Measurements from ENCODE around the gene IRS2.

The IRS2 gene

DNA sequence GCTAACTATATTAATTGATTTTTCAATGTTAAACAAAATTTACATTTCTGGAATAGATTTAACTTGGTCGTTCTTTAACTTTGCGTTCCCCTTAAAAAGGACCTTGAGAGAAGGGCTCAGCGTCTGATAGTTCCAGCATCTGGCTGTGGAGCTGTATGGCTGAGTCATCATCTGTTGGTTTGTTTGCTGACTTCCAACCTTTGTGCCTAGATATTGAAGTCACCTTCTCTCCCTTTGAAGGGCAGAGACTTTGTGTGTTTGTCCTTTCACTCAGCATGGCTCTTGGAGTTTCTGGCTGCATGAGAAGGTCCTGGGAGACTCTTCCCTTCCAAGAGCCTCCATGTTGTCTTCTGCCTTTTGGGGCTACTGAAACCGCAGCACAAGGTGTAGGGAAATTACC is 16.6 kb upstream of the IRS2 start:
- peak; percentile 74 for DNase-seq

GRCh38 chr13:109795011-109795410 is 8.6 kb upstream of the IRS2 start:
- no peak for DNase-seq

- DNase-seq = no peak
These were observed 7.7 kb upstream of the IRS2 start for GRCh38 chr13:109794095-109794494.

- no peak for DNase-seq
These were observed 6.2 kb upstream of the IRS2 start for GRCh38 chr13:109792416-109793059.

DNA sequence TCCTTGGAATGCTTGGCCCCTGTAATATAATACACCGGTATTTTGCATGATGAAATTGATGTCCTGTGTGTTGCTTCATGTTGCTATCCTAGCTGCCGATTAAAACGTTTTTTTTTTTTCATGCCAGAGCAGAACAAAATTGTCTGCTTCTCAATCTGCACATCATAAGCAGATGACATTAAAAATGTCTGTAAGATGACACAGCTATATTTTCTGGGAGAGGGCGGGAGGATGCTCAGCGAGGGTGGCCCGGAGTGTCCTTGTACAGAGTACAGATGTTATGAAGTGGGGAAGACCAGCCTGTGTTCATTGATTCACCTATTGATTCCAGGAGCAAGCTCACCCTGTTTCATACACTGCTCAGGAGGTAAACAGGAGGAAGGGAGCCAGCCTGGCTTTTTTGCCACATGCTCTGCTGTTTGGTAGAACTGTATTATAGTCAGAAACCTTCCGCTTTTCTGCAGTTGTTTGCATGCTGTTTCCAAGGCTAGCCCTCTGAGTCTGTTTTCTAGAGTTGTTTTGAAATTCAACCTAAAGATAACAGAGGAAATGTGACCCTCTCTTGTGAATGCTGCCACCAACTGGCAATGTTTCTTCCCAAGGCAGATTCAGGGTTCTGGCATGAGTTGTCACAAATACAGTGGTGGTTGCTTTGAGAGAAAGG is 4.7 kb upstream of the IRS2 start:
- peak; percentile 65 for DNase-seq

DNA sequence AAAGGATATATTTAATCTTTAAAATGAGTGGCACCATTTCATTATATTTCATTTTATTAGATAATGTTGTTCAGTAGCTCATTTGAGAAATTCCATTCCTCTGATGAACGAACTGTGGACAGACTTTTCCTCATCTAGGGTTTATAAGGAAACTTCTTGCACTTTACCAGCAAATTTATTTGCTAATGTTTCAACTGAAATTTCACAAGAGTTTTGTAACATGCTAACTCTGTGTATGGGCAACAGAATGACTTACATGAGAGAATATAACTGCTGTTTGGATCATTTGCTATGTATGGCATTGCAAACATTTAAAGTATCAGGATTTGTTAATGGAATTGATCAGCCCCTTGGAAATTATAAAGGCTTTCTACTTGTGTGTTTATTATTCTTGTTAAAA is 3.7 kb upstream of the IRS2 start:
- no peak for DNase-seq

DNA sequence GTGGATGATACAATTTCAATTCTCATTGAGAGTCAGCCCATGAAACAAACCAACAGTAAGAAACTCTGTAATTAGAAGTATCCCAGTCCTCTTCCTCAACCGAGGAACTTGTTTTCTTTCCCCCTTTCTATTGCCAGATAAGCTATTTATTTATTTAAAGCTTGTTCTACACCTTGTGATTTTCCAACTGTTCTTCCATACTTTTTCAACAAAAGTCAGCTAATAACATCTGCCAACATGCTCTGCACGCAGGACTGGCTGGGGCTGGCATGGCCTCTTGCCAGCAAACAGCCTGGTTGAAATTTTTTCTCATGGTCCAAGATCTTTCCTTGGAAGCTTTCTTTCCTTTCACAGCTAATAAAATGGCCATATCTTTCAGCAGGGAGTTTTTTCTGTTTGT is 2.9 kb upstream of the IRS2 start:
- peak; percentile 36 for DNase-seq

GRCh38 chr13:109788372-109789111 is 2.2 kb upstream of the IRS2 start:
- DNase-seq = no peak

DNA sequence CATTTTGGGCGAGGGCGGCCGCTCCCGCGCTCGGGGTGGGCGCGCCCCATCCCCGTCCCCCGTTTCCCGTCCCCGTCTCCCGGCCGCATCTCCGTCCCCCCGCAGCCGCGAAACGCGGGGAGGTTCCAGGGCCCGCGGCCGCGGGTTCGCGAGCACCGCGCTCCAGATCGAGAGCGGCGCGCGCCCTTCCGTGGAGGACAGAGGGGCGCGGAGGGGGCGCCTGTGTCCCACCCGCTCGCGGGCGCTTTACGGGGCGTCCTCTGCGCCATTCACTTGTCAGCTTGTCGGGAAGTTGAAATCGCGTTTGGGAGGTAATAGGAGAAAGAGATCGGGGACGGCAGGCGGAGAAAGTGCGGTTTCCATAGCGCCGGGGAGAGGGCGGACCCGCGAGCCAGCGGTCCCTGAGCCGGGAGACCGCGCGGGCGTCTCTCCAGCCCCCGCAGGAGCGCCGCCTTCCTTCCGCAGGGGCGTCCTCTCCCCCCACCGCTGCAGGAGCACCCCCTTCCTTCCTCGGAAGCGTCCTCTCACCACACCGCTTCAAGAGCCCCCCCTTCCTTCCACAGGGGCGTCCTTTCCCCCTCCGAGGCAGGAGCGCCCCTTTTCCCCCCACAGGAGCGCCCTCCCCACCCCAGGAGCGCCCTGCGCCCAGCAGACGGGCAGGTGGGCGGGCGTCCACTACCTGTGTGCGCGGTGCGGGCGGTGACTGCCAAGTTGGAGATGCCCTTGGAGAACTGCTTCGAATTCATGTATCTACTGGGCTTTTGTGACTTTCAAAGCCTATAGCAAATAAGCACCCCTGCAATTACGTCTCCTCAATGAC is 962 bp upstream of the IRS2 start:
- peak; percentile 59 for DNase-seq

DNA sequence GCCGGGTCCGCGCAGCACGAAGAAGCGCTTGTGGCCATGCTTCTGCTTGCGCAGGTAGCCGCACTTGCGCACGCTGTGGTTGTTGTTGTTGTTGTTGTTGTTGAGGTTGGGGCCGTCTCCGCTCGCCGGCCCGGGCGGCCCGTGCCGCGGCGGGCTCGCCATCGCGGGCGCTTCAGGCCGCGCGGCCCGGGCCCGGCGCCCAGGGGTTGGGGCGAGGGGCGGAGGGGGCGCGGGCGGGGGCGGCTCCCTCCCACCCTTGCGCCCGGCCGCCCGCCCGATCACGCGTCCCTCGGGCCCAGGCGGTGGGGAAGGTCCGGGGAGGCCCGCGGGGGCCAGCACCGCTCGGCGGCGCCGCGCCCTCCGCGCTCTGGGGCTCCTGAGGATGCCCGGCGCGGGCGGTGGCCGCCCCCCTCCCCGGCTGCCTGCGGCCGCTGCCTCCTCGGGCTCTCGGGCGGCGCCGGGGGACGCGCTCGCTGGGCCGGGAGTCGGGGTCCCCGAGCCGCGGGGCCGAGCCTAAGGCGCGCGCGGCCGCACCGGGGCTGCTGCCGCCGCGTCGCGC is 412 bp downstream of the IRS2 start:
- peak; percentile 48 for DNase-seq

- peak; percentile 66 for DNase-seq
These were observed 1.1 kb downstream of the IRS2 start for GRCh38 chr13:109785141-109785891.

- peak; percentile 74 for DNase-seq
These were observed 1.7 kb downstream of the IRS2 start for GRCh38 chr13:109784590-109785140.

- peak; percentile 53 for DNase-seq
These were observed 2.4 kb downstream of the IRS2 start for GRCh38 chr13:109783815-109784589.

DNA sequence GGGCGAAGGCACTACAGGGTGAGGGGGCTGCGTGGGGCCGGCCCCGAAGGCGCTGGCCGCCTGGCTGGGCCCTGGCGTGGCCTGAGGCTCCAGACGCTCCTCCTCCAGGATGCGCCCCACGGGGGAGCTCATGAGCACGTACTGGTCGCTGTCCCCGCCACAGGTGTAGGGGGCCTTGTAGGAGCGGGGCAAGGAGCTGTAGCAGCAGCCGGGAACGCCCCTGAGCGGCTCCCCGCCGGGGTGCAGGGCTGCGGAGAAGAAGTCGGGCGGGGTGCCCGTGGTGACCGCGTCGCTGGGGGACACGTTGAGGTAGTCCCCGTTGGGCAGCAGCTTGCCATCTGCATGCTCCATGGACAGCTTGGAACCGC is 3.0 kb downstream of the IRS2 start:
- DNase-seq = peak; percentile 52

- DNase-seq = peak; percentile 52
These were observed 3.5 kb downstream of the IRS2 start for GRCh38 chr13:109782823-109783431.

DNA sequence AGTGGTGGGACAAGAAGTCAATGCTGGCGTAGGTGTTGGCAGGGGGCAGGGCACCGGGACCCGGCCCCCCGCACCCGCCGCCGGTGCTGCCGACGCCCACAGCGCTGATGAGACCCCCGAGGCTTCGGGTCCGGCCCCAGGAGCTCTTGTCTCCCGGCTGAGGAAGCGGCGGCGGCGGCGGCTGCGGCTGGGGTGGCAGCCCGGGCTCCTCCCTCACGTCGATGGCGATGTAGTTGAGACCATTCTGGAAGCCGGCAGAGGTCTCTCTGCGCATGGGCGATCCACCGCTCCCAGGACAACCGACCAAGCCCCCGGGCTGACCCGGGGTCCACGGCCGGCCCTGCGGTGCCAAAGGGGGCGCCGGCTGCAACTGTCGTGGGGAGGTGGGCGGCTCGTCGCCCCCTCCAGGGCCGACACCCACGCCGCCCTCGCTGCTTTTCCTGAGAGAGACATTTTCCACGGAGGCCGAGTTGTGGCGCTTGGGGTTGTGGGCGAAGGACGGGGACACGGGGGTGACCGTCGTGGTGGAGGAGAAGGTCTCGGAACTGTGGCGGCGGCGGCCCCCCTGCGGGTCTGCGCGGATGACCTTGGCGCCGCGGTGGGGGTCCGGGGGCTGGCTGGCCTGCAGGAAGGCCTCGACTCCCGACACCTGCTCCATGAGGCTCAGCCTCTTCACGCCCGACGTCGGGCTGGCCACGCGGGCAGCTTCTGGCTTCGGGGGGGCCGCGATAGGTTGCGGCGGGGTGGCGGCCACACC is 4.1 kb downstream of the IRS2 start:
- DNase-seq = peak; percentile 54

GRCh38 chr13:109781384-109782065 is 4.9 kb downstream of the IRS2 start:
- peak; percentile 50 for DNase-seq

- no peak for DNase-seq
These were observed 5.5 kb downstream of the IRS2 start for GRCh38 chr13:109780845-109781383.

Data from DMS53 (cell line).